ENCODE measurements around the gene RAB40B.
A peak's percentile ranks its signal among the peaks of the same experiment; 100 is the strongest.
"Not testable (repeated sequence)": the region's sequence is repeated elsewhere in the genome, so short reads cannot be mapped to it uniquely, and the experiment has no call there.

RAB40B gene

GRCh38 chr17:82698065-82698973 is at the start of gene RAB40B:
TSS of gene RAB40B (minus strand) at chr17:82698698. CDS start at chr17:82698596, 102 bp downstream.
- peak; percentile 88 for DNase-seq (ENCODE audit: low read depth)

DNA sequence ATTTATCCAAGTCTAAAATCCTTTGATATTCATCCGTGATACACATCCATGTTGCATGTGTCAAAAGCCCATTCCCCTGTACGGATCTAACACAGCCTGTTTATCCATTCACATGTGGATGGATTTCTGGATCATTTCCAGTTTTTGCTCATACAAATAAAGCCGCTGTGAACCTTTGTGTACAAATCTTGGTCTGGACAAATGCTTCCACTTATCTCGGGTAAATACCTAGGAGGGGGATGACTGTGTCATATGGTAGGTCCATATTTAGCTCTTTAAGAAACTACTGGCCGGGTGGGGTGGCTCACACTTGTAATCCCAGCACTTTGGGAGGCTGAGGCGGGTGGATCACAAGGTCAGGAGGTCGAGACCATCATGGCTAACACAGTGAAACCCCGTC is 47.0 kb upstream of the RAB40B start:
- DNase-seq (ENCODE audit: low read depth) = no peak

GRCh38 chr17:82744736-82745135 is 46.2 kb upstream of the RAB40B start:
- not testable (repeated sequence) for DNase-seq (ENCODE audit: low read depth)

- DNase-seq (ENCODE audit: low read depth) = no peak
Observed at GRCh38 chr17:82743344-82744219, 45.1 kb upstream of the RAB40B start.

DNA sequence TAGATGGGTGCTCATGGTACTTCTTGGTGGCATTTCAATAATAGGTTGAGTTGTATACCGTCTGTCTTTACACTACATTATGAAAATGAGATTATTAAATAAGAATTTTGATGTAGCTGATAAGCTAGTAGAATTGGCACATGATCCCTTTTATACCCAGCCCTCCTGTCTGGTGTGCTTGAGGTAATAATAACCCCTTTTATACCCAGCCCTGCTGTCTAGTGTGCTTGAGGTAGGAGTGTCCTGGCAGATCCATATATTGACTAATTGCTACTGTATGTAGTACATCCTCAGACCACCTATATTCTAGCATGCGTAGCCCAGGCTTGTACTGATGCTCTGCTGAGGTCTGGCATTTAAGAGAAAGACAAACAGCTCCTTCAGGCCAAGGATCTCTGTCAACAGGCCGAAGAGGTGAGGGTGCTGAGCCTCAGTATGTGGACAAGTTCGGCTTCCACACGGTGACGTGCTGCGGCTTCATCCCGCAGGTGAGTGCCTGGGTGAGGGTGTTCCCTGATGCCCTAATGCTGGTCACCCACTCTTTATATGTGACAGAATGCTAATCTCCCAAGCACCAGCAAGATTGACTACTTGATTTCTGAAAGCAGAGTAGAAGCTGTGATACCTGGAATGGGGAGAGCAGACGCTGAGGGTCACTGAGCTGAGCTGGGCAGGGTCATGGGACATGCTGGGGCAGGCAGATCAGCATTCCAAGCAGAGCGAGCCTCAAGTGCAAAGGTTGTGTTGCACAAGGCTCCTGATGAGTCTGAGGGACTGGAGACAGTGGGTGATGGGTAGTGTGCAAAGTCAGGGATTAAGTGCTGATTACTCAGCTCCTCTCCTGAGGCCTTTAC is 42.6 kb upstream of the RAB40B start:
- no peak for DNase-seq (ENCODE audit: low read depth)

DNA sequence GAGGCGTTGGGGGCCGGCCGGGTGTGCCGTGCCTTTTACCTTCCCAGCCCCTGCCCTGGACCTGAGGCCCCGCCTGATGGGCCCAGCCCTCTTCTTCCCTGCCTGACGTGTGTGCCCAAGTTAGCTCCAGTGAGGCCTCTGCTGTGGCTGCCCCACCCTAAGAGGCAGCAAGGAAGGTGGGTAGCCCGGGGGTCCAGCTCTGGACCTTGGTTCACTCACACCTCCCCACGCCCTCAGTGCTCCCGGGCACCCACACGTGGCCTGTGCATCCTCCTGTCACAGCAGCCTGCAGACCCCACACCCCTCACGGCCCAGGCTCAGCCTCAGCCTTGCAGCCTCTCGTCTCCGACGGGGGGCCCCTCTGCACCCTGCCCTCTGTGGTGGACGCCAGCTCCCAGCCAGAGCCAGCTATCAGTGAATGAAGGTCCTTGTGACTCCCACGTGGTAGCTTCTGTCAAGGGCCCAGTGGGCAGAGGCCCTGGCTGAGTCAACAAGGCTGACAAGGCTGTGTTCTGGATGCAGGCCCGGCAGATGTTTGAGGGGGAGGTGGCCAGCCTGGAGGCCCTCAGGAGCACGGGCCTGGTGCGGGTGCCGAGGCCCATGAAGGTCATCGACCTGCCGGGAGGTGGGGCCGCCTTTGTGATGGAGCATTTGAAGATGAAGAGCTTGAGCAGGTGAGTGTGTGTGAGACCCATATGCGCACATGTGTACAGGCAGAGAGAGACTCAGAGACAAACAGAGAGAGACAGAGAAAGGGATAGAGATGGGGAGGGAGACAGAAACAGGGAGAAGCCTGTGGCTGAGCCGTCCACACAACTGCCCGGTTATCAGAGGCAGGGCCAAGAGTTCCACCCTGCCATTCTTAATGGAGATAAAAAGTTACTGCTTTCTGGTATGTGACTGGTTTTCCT is 39.7 kb upstream of the RAB40B start:
- no peak for DNase-seq (ENCODE audit: low read depth)

DNA sequence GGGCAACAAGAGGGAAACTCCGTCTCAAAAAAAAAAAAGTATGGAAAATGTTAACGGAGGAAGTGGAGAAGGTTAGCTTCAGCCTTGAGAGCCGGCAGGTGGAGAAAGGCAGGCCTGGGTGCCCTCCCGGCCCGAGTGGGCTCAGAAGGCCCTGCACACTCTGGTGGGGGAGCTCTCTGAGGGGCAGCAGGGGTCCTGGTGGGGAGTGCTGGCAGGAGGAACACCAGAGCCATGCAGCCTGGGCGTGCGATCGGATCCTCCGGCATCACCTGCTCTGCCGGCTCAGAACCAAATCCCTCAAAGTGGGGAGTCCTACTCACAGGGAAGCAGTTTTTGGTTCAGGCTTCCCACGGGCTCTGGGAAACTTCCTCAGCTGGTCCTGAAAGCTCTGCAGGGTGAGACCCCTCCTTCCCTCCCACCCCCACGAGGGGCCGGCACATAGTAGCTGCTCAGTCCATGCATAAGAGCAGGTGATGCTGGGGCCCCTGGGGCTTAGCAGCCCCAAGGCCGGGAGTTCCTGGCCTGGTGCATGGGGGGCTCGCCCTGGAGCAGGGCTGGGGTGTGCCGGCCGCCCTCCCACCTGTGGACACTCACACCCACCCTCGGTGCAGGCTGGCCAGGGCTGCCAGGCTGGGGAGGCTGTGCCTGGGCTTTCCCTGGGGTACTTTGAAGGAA is 38.1 kb upstream of the RAB40B start:
- DNase-seq (ENCODE audit: low read depth) = no peak

- DNase-seq (ENCODE audit: low read depth) = no peak
Observed at GRCh38 chr17:82734987-82735866, 36.7 kb upstream of the RAB40B start, which contains the start of gene FN3K. TSS of gene FN3K (plus strand) at chr17:82735615. CDS start at chr17:82735637, 22 bp downstream.

DNA sequence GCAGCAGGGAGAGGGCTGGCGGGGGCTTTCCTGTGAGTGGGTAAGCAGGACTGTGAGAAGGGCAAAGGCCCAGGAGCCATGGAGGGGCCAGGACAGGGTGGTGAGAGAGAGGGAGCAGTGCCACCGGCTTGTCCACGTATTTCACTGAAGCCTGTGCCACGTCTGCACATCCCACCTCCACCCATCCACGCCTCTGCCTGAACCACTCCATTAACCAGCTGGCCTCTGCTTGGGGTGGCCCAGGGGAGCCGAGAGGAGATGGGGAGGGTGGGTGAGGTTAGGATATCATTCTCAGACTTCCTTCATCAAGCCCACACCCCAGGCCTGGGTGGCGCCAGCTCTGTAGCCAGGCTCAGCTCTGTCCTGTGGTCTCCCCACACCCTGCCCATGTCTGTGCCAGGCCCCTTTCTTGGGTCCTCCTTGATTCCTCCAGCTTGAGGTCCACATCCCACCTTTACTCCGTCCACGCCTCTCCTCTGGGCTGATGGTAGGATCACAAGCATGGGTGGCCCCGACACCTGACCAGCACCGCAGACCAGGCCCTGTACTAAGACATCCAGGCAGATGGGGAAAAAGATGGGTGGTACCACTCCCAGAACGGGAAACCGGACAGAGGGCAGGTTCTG is 33.7 kb upstream of the RAB40B start:
- no peak for DNase-seq (ENCODE audit: low read depth)

- DNase-seq (ENCODE audit: low read depth) = no peak
Observed at GRCh38 chr17:82729479-82730260, 31.2 kb upstream of the RAB40B start.

GRCh38 chr17:82726427-82726826 is 27.9 kb upstream of the RAB40B start:
- DNase-seq (ENCODE audit: low read depth) = no peak

DNA sequence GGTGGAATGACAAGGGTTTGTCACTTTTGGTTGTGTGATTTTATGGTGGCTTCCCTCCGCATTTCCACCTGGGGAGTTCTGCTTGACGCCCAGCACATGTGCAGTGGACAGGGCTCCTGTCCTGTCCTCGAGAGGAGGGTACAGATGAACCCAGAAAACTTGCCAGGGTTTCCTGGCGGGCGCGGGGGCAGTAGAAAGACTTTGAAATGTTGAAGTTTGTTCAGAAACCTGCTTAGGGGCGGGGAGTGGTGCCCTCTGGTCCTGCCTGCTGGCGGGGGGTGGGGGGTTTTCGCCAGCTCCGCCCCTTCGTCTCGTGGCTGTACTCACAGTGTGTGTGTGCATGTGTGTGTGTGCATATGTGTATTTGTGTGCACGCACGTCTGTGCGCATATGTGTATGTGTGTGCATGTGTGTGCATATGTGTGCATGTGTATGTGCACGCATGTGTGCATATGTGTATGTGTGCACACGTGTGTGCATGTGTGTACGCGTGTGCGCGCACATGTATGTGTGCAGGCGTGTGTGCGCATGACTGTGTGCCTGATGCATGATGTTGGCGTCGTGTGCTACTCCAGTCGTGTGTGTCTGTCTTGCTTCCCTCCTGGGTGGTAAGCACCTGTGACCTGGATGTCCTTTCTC is 24.8 kb upstream of the RAB40B start:
- no peak for DNase-seq (ENCODE audit: low read depth)

DNA sequence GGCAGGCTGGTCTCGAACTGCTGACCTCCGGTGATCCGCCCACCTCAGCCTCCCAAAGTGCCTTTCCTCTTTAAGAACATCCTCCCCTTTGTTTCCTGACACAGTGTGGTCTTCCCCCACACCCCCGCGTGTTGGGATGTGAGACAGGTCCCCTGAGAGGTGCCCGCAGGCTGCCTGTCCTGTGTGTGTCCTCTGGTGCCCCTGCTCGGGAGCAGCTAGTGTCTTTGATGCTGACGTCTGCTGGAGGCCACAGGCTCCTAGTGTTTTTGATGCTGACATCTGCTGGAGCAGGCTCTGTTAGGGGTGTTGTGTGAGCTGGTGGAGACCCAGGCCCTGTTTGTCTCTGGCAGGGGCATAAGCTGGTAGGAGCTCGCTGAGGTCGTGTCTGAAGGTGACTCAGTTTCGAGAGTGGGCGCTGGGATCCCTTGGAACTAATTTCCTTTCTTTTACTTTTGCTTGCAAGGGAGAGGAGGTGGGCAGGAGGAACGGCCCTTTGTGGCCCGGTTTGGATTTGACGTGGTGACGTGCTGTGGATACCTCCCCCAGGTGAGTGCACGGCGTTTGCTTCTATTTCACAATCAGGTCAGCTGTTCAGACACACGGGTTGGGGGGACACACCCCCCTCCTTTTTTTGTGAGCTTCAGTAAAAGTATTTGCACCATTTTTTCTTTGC is 24.0 kb upstream of the RAB40B start:
- no peak for DNase-seq (ENCODE audit: low read depth)

- DNase-seq (ENCODE audit: low read depth) = no peak
Observed at GRCh38 chr17:82720204-82720603, 21.7 kb upstream of the RAB40B start.

- DNase-seq (ENCODE audit: low read depth) = no peak
Observed at GRCh38 chr17:82718986-82719685, 20.6 kb upstream of the RAB40B start.
